Choroid plexus epithelial cell (primary cell): ENCODE results near the gene TMEM151B.
"Not testable (repeated sequence)": the region's sequence is repeated elsewhere in the genome, so short reads cannot be mapped to it uniquely, and the experiment has no call there.

Experiments
- DNase-seq: peaks from one replicate; pipeline ENCODE4 v3.0.0-alpha.2; 2010; ENCODE audit warnings: low read depth
- H3K4me3 ChIP-seq: 2 replicates; pipeline ENCODE4 v1.5.1; 2011; ENCODE audit warnings: low read depth, mild to moderate bottlenecking, control low read depth, low read length, moderate library complexity
- CTCF ChIP-seq: conservative IDR thresholded peaks from 2 replicates; pipeline ENCODE4 v1.5.1; 2011; ENCODE audit warnings: low read depth, mild to moderate bottlenecking, control low read depth, inconsistent platforms, low read length, moderate library complexity

TMEM151B gene

DNA sequence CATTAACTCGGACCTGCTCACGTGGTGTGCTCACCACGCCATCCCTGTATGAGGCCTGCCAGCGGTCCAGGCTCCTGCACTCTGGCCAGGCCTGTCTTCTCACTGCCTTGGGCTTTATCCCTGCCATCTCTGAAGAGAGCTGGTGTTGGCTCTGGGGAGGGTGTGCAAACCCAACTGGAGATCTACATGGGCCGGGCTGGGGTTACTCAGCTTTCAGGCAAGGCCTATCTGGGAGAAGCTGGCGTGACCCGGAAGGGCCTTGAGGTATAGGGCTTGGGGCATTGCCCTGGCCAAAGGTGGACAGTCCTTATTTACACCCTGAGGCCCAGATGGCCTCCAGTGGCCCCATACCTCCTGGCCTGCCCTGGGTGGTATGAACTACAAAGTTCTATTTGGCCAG, 41.8 kb upstream of the TMEM151B start:
- no peak for DNase-seq
- H3K4me3 ChIP-seq: no peak overlapping the region
- TF ChIP-seq CTCF: no peak

- DNase-seq: no peak
These were observed 41.4 kb upstream of the TMEM151B start for GRCh38 chr6:44228836-44229235.

GRCh38 chr6:44229376-44230033, 40.7 kb upstream of the TMEM151B start:
- no peak overlapping the region for H3K4me3 ChIP-seq
- DNase-seq: no peak
- TF ChIP-seq CTCF: no peak

More at GRCh38 chr6:44228836-44229235, 41.4 kb upstream of the TMEM151B start:
- H3K4me3 ChIP-seq: no peak overlapping the region
- TF ChIP-seq CTCF: no peak

GRCh38 chr6:44230034-44230675, 40.1 kb upstream of the TMEM151B start:
- no peak for TF ChIP-seq CTCF
- H3K4me3 ChIP-seq: no peak overlapping the region
- no peak for DNase-seq

- H3K4me3 ChIP-seq, DNase-seq: not testable (repeated sequence)
These were observed 38.8 kb upstream of the TMEM151B start for GRCh38 chr6:44231426-44231825.

GRCh38 chr6:44232676-44233566, 37.3 kb upstream of the TMEM151B start:
- no peak for TF ChIP-seq CTCF
- no peak for DNase-seq
- H3K4me3 ChIP-seq: no peak overlapping the region

DNA sequence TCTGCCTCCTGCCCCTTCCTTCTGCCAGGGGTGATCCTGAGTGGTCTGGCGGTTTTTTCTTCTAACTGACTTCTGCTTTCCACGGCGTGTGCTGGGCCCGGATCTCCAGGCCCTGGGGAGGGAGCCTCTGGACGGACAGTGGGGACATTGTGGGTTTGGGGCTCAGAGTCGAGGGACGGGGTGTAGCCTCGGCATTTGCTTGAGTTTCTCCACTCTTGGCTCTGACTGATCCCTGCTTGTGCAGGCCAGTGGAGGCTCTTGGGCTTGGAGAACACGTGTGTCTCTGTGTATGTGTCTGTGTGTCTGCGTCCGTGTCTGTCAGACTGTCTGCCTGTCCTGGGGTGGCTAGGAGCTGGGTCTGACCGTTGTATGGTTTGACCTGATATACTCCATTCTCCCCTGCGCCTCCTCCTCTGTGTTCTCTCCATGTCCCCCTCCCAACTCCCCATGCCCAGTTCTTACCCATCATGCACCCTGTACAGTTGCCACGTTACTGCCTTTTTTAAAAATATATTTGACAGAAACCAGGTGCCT, 36.6 kb upstream of the TMEM151B start:
- no peak for DNase-seq
- no peak overlapping the region for H3K4me3 ChIP-seq
- no peak for TF ChIP-seq CTCF
